WI38 (cell line): Measurements from ENCODE around the gene CRTAC1.
"Not testable (repeated sequence)": the region's sequence is repeated elsewhere in the genome, so short reads cannot be mapped to it uniquely, and the experiment has no call there.

Experiments used
- H3K4me3 ChIP-seq: 2 replicates; pipeline ENCODE4 v1.5.1; 2011; ENCODE audit warnings: low read depth, mild to moderate bottlenecking, control low read depth, low read length
- CTCF ChIP-seq: IDR thresholded peaks from 2 replicates; pipeline ENCODE4 v1.5.1; 2012; ENCODE audit warnings: low read depth, mild to moderate bottlenecking, control low read depth, low read length

The CRTAC1 gene

GRCh38 chr10:97842656-97843280 lies 187.7 kb downstream of the CRTAC1 start:
- TF ChIP-seq CTCF = no peak
- no peak overlapping the region for H3K4me3 ChIP-seq

- not testable (repeated sequence) for H3K4me3 ChIP-seq
Observed at GRCh38 chr10:97842114-97842513, 188.3 kb downstream of the CRTAC1 start.

- H3K4me3 ChIP-seq = not testable (repeated sequence)
Observed at GRCh38 chr10:97841166-97841565, 189.3 kb downstream of the CRTAC1 start.

- H3K4me3 ChIP-seq = no peak overlapping the region
- TF ChIP-seq CTCF = no peak
Observed at GRCh38 chr10:97838091-97838490, 192.3 kb downstream of the CRTAC1 start.

- no peak for TF ChIP-seq CTCF
Observed at GRCh38 chr10:97836446-97836845, 194.0 kb downstream of the CRTAC1 start.

GRCh38 chr10:97831259-97831658 lies 199.2 kb downstream of the CRTAC1 start:
- no peak overlapping the region for H3K4me3 ChIP-seq
- TF ChIP-seq CTCF = no peak

More at GRCh38 chr10:97836446-97836845, 194.0 kb downstream of the CRTAC1 start:
- H3K4me3 ChIP-seq = no peak overlapping the region

GRCh38 chr10:97830064-97830463 lies 200.4 kb downstream of the CRTAC1 start:
- H3K4me3 ChIP-seq = no peak overlapping the region

GRCh38 chr10:97828721-97829120 lies 201.7 kb downstream of the CRTAC1 start:
- H3K4me3 ChIP-seq = no peak overlapping the region
- TF ChIP-seq CTCF = no peak

More at GRCh38 chr10:97830064-97830463, 200.4 kb downstream of the CRTAC1 start:
- TF ChIP-seq CTCF = no peak
